IPS-20b (cell line): Measurements from ENCODE around the gene ACER2.
"Not testable (repeated sequence)": the region's sequence is repeated elsewhere in the genome, so short reads cannot be mapped to it uniquely, and the experiment has no call there.

Experiments
- H3K27ac ChIP-seq: one replicate; pipeline ENCODE4 v1.5.1; 2013; ENCODE audit warnings: low read length
- H3K27me3 ChIP-seq: 2 replicates; pipeline ENCODE4 v1.6.1; 2013; ENCODE audit warnings: mild to moderate bottlenecking, low read length, inconsistent platforms; ENCODE audit not compliant: insufficient read depth
- H3K36me3 ChIP-seq: 2 replicates; pipeline ENCODE4 v1.6.1; 2013; ENCODE audit warnings: low read depth, mild to moderate bottlenecking, inconsistent platforms, low read length, moderate library complexity; ENCODE audit not compliant: insufficient read depth
- H3K4me1 ChIP-seq: 2 replicates; pipeline ENCODE4 v1.6.1; 2013; ENCODE audit warnings: mild to moderate bottlenecking, control low read depth, inconsistent platforms, low read length, moderate library complexity; ENCODE audit not compliant: insufficient read depth
- H3K4me3 ChIP-seq: 2 replicates; pipeline ENCODE4 v1.5.1; 2013; ENCODE audit warnings: mild to moderate bottlenecking, low read length, inconsistent platforms
- H3K9ac ChIP-seq: 2 replicates; pipeline ENCODE4 v1.6.1; 2013; ENCODE audit warnings: low read depth, mild to moderate bottlenecking, inconsistent platforms, low read length, moderate library complexity
- H3K9me3 ChIP-seq: 2 replicates; pipeline ENCODE4 v1.6.1; 2013; ENCODE audit warnings: mild to moderate bottlenecking, low read depth, low read length, inconsistent platforms; ENCODE audit not compliant: insufficient read depth

ACER2 gene

GRCh38 chr9:19409401-19410194 is 789 bp downstream of the ACER2 start:
- no peaks in the 10 kb centered on the region for H3K9me3 ChIP-seq
- H3K27me3 ChIP-seq = peaks cover 18% of the 10 kb centered on the region
- H3K4me1 ChIP-seq = peaks cover 12% of the 10 kb centered on the region; the same call in 1 of the 2 replicates
- no peak overlapping the region for H3K27ac ChIP-seq
- no peaks in the 10 kb centered on the region for H3K36me3 ChIP-seq
- H3K9ac ChIP-seq = peak overlapping the region; percentile 79; the same call in 1 of the 2 replicates
- peak overlapping the region; percentile 89 for H3K4me3 ChIP-seq

DNA sequence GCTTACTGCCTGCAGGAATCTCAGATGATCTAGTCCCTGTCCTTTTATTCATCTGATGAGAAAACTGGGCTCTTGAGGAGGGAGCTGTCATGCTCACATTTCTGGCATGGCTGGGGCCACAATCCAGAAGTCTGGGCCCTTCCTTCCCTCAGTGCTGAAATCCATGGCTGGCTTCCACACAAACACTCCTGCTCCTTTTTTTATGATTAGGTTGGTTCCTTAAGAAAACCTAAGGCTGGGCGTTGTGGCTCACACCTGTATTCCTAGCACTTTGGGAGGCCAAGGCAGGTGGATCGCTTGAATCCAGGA is 1.3 kb downstream of the ACER2 start:
- no peaks in the 10 kb centered on the region for H3K36me3 ChIP-seq

GRCh38 chr9:19410594-19410993 is 1.8 kb downstream of the ACER2 start:
- H3K4me3 ChIP-seq = no peak overlapping the region
- peaks cover 13% of the 10 kb centered on the region; the same call in 1 of the 2 replicates for H3K4me1 ChIP-seq
- no peaks in the 10 kb centered on the region for H3K9me3 ChIP-seq
- H3K9ac ChIP-seq = no peak overlapping the region
- peaks cover 18% of the 10 kb centered on the region for H3K27me3 ChIP-seq
- no peaks in the 10 kb centered on the region for H3K36me3 ChIP-seq
- no peak overlapping the region for H3K27ac ChIP-seq

More for the DNA sequence above, 1.3 kb downstream of the ACER2 start:
- Histone ChIP-seq H3K9me3 (no peaks in the 10 kb centered on the region), H3K9ac (peak overlapping the region; percentile 79; the same call in 1 of the 2 replicates), H3K27ac (no peak overlapping the region), H3K4me3 (peak overlapping the region; percentile 89), H3K27me3 (peaks cover 18% of the 10 kb centered on the region), H3K4me1 (peaks cover 13% of the 10 kb centered on the region; the same call in 1 of the 2 replicates)

GRCh38 chr9:19411316-19411715 is 2.5 kb downstream of the ACER2 start:
- no peaks in the 10 kb centered on the region for H3K36me3 ChIP-seq
- peaks cover 13% of the 10 kb centered on the region; the same call in 1 of the 2 replicates for H3K4me1 ChIP-seq
- H3K9me3 ChIP-seq = no peaks in the 10 kb centered on the region
- no peak overlapping the region for H3K4me3 ChIP-seq
- peaks cover 18% of the 10 kb centered on the region for H3K27me3 ChIP-seq
- H3K27ac ChIP-seq = no peak overlapping the region
- H3K9ac ChIP-seq = no peak overlapping the region

DNA sequence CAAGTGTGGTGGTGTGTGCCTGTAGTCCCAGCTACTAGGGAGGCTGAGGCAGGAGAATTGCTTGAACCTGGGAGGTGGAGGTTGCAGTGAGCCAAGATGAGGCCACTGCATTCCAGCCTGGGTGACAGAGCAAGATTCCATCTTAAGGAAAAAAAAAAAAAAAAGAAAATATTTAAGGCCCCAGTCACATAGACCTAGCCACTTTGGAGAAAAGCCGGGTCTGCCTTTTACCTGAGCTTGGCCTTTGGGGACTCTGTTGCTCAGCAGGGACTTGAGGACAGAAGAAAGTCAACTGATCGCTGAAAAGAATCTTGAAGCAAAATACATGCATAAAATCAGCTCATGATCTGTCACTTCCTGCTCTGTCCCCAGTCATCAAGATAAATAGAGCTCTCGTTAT is 4.6 kb downstream of the ACER2 start:
- H3K9ac ChIP-seq, H3K4me3 ChIP-seq, H3K27ac ChIP-seq, H3K36me3 ChIP-seq, H3K27me3 ChIP-seq, H3K9me3 ChIP-seq: not testable (repeated sequence)
- peaks cover 13% of the 10 kb centered on the region; the same call in 1 of the 2 replicates for H3K4me1 ChIP-seq

DNA sequence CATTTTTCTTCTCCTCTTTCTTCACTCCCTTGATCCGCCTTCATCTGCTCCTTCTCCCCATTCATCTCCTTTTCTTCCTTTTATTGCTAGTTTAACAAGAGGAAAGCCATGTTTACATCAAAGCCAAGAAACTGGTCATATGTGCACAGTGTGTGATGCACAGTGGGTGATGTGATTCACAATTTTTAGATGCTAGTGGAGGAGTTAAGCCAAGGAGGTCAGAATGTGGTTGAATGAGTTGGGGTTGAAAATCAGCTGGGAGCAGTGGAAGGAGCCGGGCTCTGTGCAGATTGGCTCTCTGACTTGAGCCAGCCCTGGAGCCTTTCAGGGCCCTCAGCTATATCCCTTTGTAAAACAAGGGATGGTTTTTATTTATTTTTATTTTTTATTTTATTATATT is 7.3 kb downstream of the ACER2 start:
- Histone ChIP-seq H3K9ac (no peak overlapping the region), H3K27me3 (no peaks in the 10 kb centered on the region), H3K27ac (no peak overlapping the region), H3K4me1 (peaks cover 6% of the 10 kb centered on the region; the same call in 1 of the 2 replicates), H3K36me3 (no peaks in the 10 kb centered on the region), H3K9me3 (no peaks in the 10 kb centered on the region), H3K4me3 (no peak overlapping the region)

- no peaks in the 10 kb centered on the region for H3K9me3 ChIP-seq
- no peak overlapping the region for H3K9ac ChIP-seq
- H3K27me3 ChIP-seq = no peaks in the 10 kb centered on the region
- H3K36me3 ChIP-seq = peaks cover 14% of the 10 kb centered on the region
- H3K27ac ChIP-seq = no peak overlapping the region
- no peak overlapping the region for H3K4me3 ChIP-seq
- H3K4me1 ChIP-seq = peaks cover 16% of the 10 kb centered on the region
Observed at GRCh38 chr9:19420877-19421276, 12.1 kb downstream of the ACER2 start.

DNA sequence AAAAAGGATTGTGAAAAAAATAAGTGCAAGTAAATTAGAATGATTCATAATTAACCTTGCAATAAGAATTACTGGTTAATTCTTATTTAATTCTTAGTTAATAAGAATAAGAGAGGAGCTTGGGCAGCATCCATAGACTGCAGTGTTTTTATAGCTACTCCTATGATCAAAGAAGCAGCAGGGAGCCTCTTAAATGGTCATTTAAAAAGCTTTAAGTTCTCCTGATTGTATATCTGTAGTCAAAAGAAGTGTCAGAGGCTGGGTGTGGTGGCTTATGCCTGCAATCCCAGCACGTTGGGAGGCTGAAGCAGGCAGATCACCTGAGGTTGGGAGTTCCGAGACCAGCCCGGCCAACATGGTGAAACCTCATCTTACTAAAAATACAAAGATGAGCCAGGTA is 14.4 kb downstream of the ACER2 start:
- H3K27me3 ChIP-seq = no peaks in the 10 kb centered on the region
- no peak overlapping the region for H3K27ac ChIP-seq
- peaks cover 22% of the 10 kb centered on the region for H3K36me3 ChIP-seq
- H3K4me1 ChIP-seq = peaks cover 16% of the 10 kb centered on the region
- no peaks in the 10 kb centered on the region for H3K9me3 ChIP-seq
- no peak overlapping the region for H3K4me3 ChIP-seq
- H3K9ac ChIP-seq = no peak overlapping the region

- no peak overlapping the region for H3K27ac ChIP-seq
- H3K4me3 ChIP-seq = no peak overlapping the region
- no peak overlapping the region for H3K9ac ChIP-seq
- no peaks in the 10 kb centered on the region for H3K9me3 ChIP-seq
- H3K36me3 ChIP-seq = peaks cover 26% of the 10 kb centered on the region
- H3K27me3 ChIP-seq = no peaks in the 10 kb centered on the region
- peaks cover 16% of the 10 kb centered on the region for H3K4me1 ChIP-seq
Observed at GRCh38 chr9:19424176-19424779, 15.5 kb downstream of the ACER2 start.

DNA sequence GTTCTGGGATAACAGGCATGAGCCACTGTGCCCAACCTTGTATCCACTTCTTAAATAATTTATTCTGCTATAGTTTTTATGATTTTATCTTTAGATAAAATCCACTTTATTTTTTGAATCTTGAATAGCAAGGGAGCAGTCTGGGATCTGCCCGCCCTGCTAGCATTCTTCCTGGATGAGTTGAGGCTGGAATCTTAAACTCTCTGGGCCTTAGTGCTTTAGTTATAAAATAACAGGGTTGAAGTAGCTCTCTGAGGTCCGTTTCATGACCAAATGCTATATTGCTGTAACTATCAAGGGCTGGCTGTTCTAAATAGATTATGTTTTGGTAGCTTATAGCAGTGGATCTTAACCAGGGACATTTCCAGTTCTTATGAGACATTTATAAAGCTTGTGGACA is 20.8 kb downstream of the ACER2 start:
- no peaks in the 10 kb centered on the region for H3K27me3 ChIP-seq
- H3K9me3 ChIP-seq = no peaks in the 10 kb centered on the region
- no peak overlapping the region for H3K9ac ChIP-seq
- H3K4me3 ChIP-seq = no peak overlapping the region
- peaks cover 34% of the 10 kb centered on the region for H3K36me3 ChIP-seq
- H3K27ac ChIP-seq = no peak overlapping the region
- peaks cover 4% of the 10 kb centered on the region for H3K4me1 ChIP-seq

DNA sequence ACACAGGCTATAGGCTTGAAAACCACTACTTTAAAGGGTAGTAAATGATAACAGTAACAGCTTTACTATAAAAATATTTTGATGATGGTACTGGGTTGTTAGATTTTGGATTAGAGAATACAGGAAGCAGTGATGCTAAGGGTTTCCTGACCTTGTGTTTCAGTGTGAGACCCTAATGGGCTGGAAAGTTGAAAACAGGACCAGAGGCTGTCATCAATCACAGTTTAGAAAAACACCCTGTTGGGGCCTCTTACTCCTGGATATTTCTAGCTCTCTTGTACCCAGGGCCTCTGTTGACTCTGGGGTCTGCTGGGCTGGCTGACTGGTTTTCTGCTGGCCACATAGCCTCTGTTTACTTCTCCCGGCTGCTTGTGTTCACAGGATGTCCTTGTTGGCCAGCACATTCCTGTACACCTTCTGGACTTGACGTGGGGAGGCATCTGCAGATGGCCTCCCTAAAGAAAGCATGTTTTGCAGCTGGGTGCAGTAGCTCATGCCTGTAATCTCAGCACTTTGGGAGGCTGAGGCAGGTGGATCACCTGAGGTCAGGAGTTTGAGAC is 21.5 kb downstream of the ACER2 start:
- Histone ChIP-seq H3K27me3 (no peaks in the 10 kb centered on the region), H3K36me3 (peaks cover 34% of the 10 kb centered on the region), H3K4me3 (no peak overlapping the region), H3K4me1 (0 out of 2 replicates have a peak, but pooled peaks cover 3% of the 10 kb centered on the region), H3K9me3 (no peaks in the 10 kb centered on the region; the same call in 1 of the 2 replicates), H3K27ac (no peak overlapping the region), H3K9ac (no peak overlapping the region)
